ENCODE data around the gene PIK3C2B.

- TF ChIP-seq CTCF (conservative IDR thresholded peaks at IDR 0.05; ENCODE audit: low read length), result no peak
- no peak for TF ChIP-seq EZH2phosphoT487 (IDR thresholded peaks at IDR 0.05; ENCODE audit: borderline replicate concordance)
Observed at GRCh38 chr1:204457666-204458065, 36.9 kb downstream of the PIK3C2B start.
